ENCODE measurements around the gene OSBP2. TPM values are rescaled to one million over a fixed set of nuclear protein-coding genes. Genes with fewer than 3 reads are reported as not detected.

OSBP2 gene
- polyA plus RNA-seq, 2 of the 4 experiments (the other 2 are of a cell fraction), result 2.7 to 6.0 TPM

- ChIA-PET POLR2A (no interaction called here), CTCF (interaction anchor here (1.6 to 1.8 kb wide), 2 partner anchors 10 to 24 kb away, joined by 5 to 6 read pairs; no protein-coding TSS in a partner anchor)
- Histone ChIP-seq H3K4me1 (no peaks in the 10 kb centered on the region), H3K4me3 (no peak overlapping the region), H3K9me3 (no peaks in the 10 kb centered on the region), H3K27ac (no peak overlapping the region), H3K4me2 (no peak overlapping the region)
- DNase-seq (ENCODE audit: low read depth in 1 of 2, low spot score in 1 of 2), result no peak
- no peak for ATAC-seq
- FAIRE-seq, result no peak
- no peak for TF ChIP-seq FOXS1 (CRISPR knock-in tag; IDR thresholded peaks at IDR 0.05)
- TF ChIP-seq HEYL (CRISPR knock-in tag; IDR thresholded peaks at IDR 0.05), result no peak
- TF ChIP-seq POLR2A (IDR thresholded peaks at IDR 0.05; ENCODE audit: low read length), result no peak
- no peak for TF ChIP-seq MAFK (IDR thresholded peaks at IDR 0.05; ENCODE audit: partially characterized antibody)
- no peak for TF ChIP-seq ESRRA (IDR thresholded peaks at IDR 0.05; ENCODE audit: borderline replicate concordance, low read length)
- no peak for TF ChIP-seq CTCF (IDR thresholded peaks at IDR 0.05)
- TF ChIP-seq FOSL2 (IDR thresholded peaks at IDR 0.05), result no peak
- TF ChIP-seq FOSL2 (CRISPR knock-in tag; IDR thresholded peaks at IDR 0.05), result no peak
- TF ChIP-seq NFE2L2 (conservative IDR thresholded peaks at IDR 0.05; ENCODE audit: low read length), result no peak
- no peak for TF ChIP-seq NPAS2 (CRISPR knock-in tag; IDR thresholded peaks at IDR 0.05; ENCODE audit: borderline replicate concordance)
- no peak for TF ChIP-seq GATA3 (IDR thresholded peaks at IDR 0.05; ENCODE audit: borderline replicate concordance)
- TF ChIP-seq USF2 (IDR thresholded peaks at IDR 0.05), result no peak
- no peak for TF ChIP-seq CEBPB (IDR thresholded peaks at IDR 0.05)
- no peak for TF ChIP-seq RAD21 (conservative IDR thresholded peaks at IDR 0.05 in 1 of 2, IDR thresholded peaks at IDR 0.05 in 1 of 2)
- TF ChIP-seq E2F6 (IDR thresholded peaks at IDR 0.05; ENCODE audit: borderline replicate concordance, low read depth), result no peak
- 83% methylated on average over 6 of the region's 6 CpGs for WGBS (ENCODE audit: missing lambda C conversion rate)
These were observed 37.0 kb downstream of the OSBP2 start for GRCh38 chr22:30731658-30732057.

- H3K4me3 ChIP-seq, result no peak overlapping the region
- no peak for FAIRE-seq
- DNase-seq (ENCODE audit: low read depth in 1 of 2, low spot score in 1 of 2), result no peak
- no peak overlapping the region for H3K27ac ChIP-seq
- H3K9me3 ChIP-seq, result no peaks in the 10 kb centered on the region
- 95% methylated on average over 4 of the region's 5 CpGs for WGBS (ENCODE audit: missing lambda C conversion rate)
- TF ChIP-seq MAZ (IDR thresholded peaks at IDR 0.05; ENCODE audit: borderline replicate concordance, low read depth, low read length) (no peak), HOXA7 (CRISPR knock-in tag; IDR thresholded peaks at IDR 0.05) (no peak), PHF8 (IDR thresholded peaks at IDR 0.05; ENCODE audit: borderline replicate concordance, low read depth) (no peak), ESRRA (IDR thresholded peaks at IDR 0.05; ENCODE audit: borderline replicate concordance, low read length) (no peak), KDM5A (IDR thresholded peaks at IDR 0.05) (no peak), ZSCAN20 (CRISPR knock-in tag; IDR thresholded peaks at IDR 0.05) (no peak), EP300 (IDR thresholded peaks at IDR 0.05) (no peak), FOSB (CRISPR knock-in tag; IDR thresholded peaks at IDR 0.05) (no peak), FOXS1 (CRISPR knock-in tag; IDR thresholded peaks at IDR 0.05) (no peak), ZC3H11A (IDR thresholded peaks at IDR 0.05) (no peak), HOXB5 (CRISPR knock-in tag; IDR thresholded peaks at IDR 0.05) (no peak), SMC3 (IDR thresholded peaks at IDR 0.05) (no peak), TFCP2L1 (CRISPR knock-in tag; IDR thresholded peaks at IDR 0.05) (no peak)
- H3K4me2 ChIP-seq, result no peak overlapping the region
- H3K4me1 ChIP-seq, result no peaks in the 10 kb centered on the region
- CTCF ChIA-PET, result no interaction called here
- POLR2A ChIA-PET, result no interaction called here
- ATAC-seq, result no peak
These were observed 37.8 kb downstream of the OSBP2 start for GRCh38 chr22:30732426-30732825.

All from A549 (cell line).